Stimulated activated CD4-positive, alpha-beta T cell treated with anti-CD3 and anti-CD28 coated beads, Interleukin-1b, Interleukin-23, amount 100 ng/mL, for 4 hours (primary cell): ENCODE results near the gene AGBL4.

Source experiments
- DNase-seq, 2 donors: peaks; one replicate each; pipeline ENCODE4 v3.0.0-alpha.2; 2020; ENCODE audit warnings: low read depth in 2 of 2

AGBL4 gene

DNA sequence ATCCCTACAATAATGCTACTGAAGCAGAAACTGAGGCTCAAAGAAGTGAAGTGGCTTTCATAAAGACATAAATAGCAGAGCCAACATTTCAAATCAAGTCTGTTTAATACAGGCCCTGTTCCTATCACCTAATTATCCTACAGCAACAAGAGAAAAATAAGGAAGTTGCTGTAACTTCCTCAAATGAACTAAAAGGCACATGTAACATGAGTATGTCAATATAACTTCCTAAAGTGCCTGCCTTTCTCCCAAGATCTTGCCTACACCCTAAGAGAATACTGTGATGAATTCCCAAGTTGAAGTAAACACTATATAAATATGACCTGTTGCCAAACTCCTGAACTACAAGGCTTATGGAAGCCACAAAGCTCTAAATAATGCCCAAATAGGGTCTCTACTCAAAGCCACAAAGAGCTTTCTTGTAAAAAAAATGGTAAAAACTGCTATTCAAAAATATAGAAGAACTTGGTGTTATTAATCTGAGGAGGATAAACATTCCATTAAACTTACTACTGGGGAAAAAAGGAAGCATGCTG is 1255.7 kb downstream of the AGBL4 start:
- DNase-seq = no peak

DNA sequence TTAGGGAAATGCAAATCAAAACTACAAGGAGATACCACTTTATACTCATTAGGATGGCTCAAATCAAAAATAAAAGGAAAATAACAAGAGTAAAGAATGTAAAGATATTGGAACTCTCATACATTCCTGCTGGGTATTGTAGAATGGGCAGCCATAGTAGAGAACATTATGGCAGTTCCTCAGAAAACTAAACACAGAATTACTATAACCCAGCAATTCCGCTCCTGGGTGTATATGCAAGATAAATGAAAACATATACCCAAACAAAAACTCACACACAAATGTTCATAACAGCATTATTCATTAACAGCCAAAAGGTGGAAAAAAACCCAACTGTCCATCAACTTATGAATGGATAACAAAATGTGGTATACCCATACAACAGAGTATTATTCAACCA is 1258.4 kb downstream of the AGBL4 start:
- DNase-seq = no peak

DNA sequence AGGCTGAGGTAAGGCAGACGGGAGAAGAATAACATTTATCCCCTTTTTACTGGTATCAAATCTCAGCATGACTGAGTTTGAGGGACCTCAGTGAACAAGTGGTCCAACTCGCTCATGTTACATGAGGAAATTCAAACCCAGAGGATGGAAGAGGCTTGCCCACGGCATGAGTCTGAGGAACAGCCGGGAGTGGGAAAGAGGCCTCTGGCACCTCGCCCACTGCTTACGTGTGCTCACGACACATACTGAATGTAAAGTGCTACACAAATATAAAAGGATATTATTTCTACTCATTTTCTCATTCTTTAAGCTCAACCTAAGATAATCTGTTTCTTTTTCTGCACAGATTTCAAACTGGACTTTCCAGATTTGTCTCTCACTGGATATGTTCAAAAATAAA is 1261.8 kb downstream of the AGBL4 start:
- DNase-seq = no peak

DNA sequence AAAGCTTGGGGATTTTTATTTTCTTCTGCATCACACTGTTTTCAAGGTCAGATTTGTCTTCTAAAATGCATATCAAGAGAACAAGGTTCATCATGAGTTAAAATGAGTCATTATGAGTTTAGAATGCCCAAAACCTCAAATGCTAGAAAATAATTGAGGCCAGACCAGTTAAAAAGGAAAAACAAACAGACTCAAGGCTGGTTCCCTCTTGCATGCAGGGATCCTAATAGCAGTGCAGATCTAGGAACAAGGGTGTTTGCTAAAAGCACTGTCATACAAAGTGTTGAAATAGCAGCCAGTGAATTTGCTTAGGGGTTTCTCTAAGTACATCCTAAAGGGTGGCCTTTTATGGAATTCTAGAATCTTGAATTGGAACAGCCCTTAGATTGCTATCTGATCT is 1262.3 kb downstream of the AGBL4 start:
- no peak for DNase-seq

DNA sequence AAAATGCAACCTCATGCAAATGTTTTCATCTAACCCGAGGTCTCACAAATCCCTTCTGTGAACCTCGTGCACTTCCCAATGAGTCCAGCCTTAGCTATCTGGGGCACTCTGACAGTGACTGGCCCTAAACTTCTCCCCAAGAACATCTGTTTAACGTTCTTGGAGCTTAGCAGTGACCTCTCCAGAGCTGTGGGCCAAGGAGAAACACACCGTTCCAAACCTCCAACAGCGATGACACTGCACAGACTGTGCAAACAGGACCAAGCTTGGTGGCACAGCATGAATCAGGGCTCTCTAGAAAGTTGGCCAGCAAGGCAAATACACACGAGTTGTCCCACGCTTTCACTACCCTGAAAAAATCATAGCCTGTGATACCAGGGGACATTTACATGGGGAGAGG is 1262.9 kb downstream of the AGBL4 start:
- no peak for DNase-seq

DNA sequence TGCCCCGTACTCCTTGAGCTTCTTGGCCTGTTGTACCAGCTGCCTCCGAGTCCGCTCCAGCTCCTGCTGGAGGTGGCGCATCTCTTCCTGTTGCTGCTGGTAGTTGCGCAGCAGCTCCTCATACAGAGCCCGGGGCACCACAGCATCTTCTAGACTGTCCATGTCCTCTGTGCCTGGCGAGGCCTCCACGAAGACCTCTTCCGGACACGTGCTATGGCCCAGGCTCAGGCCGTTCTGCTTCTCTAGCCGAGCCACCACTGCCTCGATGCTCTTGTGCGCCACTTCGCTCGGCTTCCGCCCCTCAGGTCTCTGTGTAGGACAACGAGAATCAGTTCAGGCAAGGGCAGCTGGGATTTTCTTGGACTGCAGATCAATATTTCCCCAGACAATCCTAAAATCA is 1264.8 kb downstream of the AGBL4 start:
- DNase-seq = no peak

DNA sequence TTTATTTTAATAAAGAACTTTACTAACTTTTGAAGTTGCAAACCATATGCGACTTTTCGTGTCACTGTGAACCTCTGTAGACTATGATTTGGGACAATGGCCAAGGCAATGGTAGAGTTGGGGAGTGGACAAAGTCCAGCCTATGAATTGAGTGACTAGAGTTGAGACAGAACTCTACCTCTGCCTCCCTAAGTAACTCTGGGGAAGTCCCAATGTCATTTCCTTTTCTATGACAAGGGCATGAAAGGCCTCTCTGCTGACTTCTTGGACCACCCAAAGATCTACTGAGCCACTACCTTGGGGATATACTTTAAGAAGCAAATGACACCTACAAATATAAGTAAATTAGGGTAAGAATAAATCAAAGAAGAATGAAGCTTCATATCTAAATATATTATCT is 1266.4 kb downstream of the AGBL4 start:
- no peak for DNase-seq

DNA sequence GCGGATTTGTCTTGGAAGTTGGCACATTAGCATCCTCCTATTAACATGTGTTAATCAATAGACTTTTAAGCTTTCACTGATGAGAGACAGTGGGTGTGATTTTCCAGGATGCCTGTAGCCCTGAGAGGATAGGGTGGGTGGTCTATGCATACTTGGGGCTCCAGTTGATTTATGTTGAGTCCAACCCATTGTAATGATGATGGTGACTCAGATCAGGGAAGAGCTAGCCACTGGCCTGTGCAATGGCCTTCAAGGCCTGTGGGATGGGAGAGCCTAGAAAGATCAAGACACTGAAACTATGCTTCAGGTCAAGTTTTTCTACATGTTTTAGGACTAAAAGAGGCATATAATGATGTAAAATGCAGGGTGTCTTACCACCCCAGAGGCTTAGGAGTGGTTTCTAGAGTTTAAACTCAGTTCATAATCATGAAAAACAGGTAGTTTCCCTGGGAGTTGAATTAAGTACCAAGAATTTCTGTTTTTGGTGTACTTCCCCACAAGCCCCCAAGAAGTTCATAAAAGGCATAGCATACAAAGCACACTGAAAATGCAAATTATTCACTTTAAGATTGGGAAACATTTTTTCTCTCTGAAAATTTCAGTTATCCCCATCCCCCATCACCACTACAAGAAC is 1267.0 kb downstream of the AGBL4 start:
- no peak for DNase-seq

DNA sequence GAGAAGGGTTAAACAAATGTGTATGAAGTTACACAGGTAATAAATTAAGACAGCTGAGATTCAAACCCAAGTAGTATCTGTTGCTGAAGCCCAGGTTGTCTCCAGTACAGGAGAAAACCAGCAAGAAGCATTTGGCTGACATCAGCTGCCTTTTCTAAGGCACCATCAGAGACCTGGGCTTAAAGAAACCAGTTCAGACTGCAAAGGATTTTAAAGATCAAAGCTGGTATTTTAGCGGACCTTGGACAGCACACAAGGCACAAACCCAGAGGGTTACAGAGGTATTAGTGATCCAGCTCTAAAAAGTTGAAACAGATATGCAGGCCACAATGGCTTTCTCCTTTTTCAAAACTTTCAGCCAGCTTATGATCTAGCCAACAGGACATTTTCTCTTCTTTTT is 1270.5 kb downstream of the AGBL4 start:
- DNase-seq = no peak

DNA sequence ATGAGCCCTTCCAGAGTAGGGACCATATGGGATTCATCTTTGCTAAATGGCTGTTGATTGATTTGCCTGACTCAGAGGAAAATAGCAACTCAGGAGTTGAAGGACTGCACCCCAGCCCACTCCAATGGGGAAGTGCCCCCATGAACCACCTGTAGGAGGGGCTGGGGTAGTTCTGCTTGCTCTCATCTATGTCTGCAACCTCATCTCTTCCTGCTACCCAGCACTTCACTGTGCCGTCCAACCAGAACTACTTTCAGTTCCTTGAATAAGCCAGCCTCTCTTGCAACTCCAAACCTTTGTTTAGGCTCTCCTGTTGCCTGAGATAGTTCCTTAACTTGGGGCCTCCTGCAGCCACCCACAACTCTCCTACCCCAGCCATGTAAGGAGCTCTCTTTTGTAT is 1273.6 kb downstream of the AGBL4 start:
- no peak for DNase-seq

DNA sequence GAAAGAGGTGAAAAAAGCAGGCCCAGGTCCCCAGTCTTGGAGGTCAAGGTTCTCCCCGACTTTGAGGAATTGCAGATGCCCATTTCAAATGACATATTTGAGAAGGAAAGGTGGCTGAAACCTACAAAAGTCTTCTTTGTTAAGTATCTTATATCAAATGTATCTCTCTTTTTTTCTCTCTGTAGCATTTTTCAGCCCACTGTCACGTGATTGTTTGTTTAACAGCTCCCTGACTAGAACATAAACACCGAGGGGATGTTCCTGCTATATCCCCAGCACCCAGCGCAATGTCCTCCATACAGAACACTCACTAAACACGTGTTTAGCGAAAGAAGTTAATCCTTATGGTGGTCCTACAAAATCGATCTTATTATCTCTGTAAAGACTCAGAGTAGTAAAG is 1274.7 kb downstream of the AGBL4 start:
- DNase-seq = no peak

DNA sequence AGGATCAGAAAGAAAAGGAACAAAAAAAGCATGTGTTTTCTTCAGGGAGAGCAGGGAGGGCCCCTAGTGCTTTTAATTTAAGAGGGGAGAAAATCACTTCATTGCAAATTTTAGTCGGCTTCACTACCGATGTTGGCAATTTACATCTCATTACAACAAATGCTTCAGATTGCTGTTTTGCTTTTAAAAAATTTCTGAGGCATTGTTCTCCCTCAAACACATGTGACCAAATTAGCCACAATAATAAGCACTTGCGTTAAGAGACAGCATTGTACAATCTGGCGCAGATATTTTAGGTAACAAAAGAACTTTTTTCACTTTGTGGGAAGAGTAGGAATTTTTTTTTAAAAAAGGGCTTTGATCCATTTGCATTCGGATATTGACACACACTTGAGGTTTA is 1276.8 kb downstream of the AGBL4 start:
- DNase-seq = no peak

DNA sequence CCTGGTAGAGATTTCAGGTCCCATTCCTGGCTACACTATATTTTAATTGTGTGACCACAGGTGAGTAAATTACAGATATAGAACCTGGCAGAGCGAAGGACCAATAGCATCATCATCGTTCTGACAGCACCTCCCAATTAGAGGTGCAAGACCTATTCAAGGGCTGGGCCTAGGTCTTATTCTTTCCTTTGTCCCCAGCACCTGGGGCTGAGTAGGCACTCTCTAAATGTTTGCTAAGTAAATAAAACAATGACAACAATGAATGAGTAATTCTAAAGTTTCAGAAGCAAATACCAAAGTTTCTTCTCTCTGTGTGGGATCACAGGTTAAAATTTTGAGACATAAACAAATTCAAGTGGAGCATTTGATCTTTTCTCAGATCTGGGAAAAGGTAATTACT is 1279.7 kb downstream of the AGBL4 start:
- DNase-seq = no peak

DNA sequence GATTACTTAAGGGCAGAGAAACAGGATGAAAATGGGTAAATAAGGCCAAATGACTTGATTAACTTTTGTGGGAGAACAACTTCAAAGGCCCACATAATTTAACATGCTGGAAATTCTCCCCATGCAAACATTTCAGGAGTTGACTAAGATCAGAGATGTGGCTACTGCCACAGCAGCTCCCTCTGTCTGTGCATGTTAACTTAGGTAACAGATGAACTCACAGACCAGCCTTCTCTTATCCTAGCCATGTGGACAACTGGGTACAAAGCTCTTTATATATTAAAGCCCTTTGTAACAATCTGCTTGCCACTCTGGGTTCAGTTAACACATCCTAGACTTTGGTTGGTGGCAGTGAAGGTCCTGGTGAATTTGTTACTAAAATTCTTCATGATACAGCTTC is 1280.3 kb downstream of the AGBL4 start:
- no peak for DNase-seq

DNA sequence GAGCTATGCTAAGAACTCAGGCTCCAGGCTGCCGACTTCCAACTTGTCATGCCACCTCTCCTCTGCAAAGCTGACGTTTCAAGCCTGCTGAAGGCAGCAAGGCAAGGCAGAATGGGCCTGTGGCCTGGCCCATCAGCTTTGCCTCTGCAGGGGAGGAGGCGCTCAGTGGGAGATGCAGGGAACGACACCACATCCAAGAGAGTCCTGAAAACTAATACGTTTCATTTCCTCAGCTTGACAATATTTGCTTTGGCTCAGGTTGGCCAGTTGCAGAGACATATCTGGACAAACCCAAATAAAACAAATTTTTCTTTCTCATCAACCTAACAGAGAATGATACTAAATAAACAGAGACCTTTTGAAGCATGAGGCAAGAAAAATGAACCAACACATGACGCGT is 1282.4 kb downstream of the AGBL4 start:
- DNase-seq = no peak

DNA sequence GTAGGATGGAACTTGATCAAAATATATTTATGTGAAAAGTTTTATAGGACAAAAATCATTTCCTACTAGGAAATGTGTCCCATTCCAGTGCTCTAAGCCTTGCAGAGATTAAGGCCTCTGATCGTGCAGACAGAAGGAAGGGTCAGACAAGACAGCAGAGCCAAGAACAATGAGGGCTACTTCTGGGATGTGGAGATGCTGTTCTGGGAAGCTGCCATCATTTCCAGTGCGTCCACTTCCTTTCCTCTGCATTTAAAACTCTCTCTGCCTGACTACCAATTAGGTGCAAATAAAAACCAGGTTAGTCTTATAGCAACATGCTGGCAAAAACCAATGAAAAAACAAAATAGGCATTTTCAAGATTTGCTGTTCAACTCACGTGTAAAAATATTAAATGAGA is 1283.1 kb downstream of the AGBL4 start:
- no peak for DNase-seq

DNA sequence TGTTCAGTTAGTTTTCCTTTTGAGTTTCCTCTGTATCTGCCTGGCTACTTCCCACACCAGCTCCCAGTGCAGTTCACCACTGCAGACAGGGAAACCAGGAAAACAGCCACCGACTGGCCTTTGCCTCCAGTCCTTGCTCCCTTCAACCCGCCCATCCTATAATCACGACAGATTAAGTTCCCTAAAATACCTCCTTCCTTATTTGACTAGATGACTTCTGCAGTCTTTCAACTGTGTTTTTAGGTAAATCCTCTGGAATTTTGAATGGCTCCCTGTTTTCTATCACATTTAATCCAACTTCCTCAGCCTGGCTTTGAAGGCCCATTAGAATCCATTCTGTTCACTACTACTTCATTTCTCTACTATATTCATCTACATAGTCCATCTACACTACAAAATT is 1284.7 kb downstream of the AGBL4 start:
- DNase-seq = no peak

DNA sequence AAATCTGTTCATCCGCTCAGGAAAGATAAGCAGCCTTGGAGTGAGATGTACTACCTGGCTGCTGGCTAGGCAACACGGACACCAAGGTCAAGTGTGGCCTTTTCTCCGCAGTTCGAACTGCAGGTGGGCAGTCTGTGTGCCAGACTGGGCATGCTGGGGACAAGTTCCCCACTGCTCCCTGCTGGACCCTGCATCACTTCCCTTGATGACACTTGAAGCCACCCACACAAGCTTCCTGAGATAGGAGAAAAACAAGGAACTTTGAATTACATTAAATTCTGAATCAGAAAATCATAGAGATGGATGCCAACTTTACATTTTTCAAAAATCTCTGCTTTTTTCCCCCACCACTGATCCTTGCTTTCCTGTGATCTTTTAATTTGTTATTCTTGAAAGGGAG is 1285.4 kb downstream of the AGBL4 start:
- DNase-seq = no peak

DNA sequence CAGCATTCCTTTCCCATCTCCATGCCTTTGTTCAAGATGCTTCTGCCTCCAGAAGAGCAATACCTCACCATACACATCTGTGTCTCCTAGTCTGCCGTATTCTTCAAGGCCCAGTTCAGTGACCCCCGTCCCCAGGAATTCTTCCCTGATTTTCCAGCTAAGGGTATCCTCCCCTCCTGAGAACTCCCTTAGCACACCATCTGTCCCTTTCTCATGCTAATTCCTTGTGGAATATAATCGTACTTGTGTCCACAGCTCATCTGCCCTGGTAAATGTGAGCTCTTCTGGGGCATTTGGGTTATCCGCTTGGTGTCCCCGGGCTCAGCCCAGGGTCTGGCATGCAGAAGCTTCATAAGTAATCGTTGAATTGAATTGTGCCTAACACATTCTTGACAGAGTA is 1288.0 kb downstream of the AGBL4 start:
- no peak for DNase-seq

DNA sequence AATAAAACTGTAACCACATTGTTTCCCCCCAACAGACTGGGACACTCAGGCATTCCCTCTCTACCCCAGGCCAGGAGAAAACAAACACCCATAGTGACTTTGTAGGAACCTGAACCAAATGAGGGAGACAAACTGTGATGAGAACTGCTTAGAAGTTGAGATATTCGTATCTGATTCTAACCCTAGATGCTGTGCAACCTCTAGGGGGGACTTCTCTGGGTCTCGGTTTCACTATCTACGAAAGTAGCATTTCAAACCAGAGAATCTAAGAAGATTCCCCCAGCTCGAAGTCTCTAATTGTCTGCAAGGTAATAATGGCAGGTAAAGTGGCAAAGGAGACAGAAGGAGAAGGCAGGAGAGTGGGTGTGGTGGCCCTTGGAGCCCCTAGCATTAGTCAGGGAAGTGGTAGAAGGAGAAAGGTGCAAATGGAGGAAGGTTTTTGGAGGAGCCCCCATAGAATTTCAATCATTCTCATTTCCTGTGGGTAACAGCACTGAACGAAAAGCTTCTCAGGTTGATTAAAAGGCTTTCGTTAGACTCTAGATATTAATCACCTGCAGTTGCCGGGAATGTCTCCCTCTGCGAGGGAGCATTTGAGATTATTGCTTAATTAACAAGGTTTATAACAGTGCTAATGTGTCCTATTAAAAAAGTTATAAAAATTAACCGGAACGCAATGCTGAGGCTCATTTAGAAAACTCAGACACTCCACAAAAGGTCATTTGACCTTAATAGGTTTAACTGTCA is 1293.4 kb downstream of the AGBL4 start:
- no peak for DNase-seq

DNA sequence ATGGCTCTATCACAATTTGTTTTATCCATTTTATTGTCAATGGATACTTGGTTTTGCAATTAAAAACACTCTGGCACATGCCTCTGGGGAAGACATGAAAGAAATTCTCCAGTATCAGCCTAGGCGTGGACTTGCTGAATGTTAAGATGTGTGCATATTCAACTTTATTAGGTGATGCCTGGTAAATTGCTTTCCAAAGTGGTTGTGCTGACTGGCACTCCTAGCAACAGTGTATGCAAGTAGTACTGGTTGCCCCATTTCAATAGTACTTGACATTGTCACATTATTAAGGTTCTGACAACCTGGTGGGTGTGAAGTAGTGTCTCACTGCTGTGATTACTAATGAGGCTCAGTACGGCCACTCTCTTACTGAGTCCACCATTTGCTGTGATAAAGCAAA is 1295.2 kb downstream of the AGBL4 start:
- no peak for DNase-seq

DNA sequence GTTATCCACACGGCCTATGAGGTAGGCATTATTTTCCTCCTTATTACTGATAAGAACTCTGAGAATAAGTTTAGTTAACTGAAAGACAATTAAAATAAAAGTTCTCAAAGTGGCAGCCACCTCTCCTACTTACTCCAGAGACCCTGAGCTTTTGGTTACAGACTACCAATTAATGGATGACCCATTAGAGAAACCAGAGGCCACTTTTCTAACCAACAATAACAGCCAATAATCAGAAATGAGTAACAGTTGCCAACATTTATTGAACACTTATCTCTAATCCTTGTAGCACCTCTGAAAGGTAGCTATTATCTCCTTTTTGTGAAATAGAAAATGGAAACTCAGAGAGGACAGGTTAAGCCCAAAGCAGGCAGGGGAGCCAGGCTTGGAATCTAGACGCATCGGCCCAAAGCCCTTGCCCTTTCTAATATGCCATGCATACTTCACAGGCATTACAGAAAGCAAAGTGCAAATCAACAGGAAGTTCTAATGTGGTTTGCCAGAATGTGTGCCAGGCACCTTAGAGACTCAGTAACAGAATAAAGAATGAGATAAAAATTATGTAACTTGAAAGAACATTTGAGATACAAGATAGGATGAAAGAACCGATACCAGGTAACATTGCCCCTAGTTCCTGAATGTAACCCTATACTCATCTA is 1297.1 kb downstream of the AGBL4 start:
- no peak for DNase-seq

DNA sequence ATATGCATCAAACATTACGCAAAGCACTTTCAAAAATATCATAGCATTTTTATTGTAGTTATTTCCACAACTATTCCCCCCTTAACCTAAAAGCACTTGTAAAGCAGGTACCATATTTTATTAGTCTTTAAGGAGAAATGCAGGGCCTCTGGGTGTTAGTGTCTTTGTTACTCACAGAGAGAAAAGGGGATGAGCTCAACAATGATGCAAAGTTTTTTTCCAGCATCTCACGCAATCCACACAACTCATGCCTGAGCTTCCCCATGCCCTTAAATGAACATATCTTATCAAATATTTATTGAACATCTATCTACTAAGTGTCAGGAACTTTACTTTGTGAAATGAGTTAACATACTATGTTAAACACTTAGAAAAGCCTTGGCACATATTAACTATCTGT is 1297.6 kb downstream of the AGBL4 start:
- DNase-seq = no peak
